ENCODE results near the gene OR6M1. TPM values are rescaled to one million over a fixed set of nuclear protein-coding genes. Genes with fewer than 3 reads are reported as not detected.

The OR6M1 gene
- total and polyA plus RNA-seq, 2 of the 4 experiments (the other 2 are of a cell fraction) = not detected

- dilution Hi-C loops (cut with HindIII; ENCODE audit: low sequenced_read_pairs, unreplicated experiment) = no loop called here
- H2AFZ ChIP-seq (replicated peaks; ENCODE audit: low read length, poor library complexity) = no peak overlapping the region
- ChIA-PET CTCF (no interaction called here), POLR2A (ENCODE audit: unreplicated experiment) (interaction anchor here (0.5 kb wide), 1 partner anchor 876 kb away, joined by 6 read pairs; the partner anchor contains the start of gene SPA17)
- H3K4ac ChIP-seq (ENCODE audit: low read depth, low read length) = no peak overlapping the region
- H3K9me1 ChIP-seq (ENCODE audit: insufficient read depth, low read length) = no peaks in the 10 kb centered on the region
- no peak overlapping the region for H2AK9ac ChIP-seq (replicated peaks; ENCODE audit: low read depth, low read length, poor library complexity)
- no CpG with 5 or more reads among the region's 10 CpGs for WGBS, 2 experiments (ENCODE audit: extremely low coverage in 2 of 2, insufficient read length in 1 of 2)
- H3K9me3 ChIP-seq (ENCODE audit: control insufficient read depth, insufficient read depth, low read length) = no peaks in the 10 kb centered on the region
- no peaks in the 10 kb centered on the region for H3K27me3 ChIP-seq (ENCODE audit: control insufficient read depth, insufficient read depth, low read length)
- in situ Hi-C loops (cut with MboI; ENCODE audit: low sequenced_read_pairs) = no loop called here
- no peak overlapping the region for H4K5ac ChIP-seq (ENCODE audit: low read depth, low read length)
- H3K4me1 ChIP-seq (ENCODE audit: control insufficient read depth, insufficient read depth, low read length) = no peaks in the 10 kb centered on the region
- intact Hi-C loops (cut with micrococcal nuclease) = no loop called here
- H2BK120ac ChIP-seq (ENCODE audit: low read depth, low read length) = no peak overlapping the region
- H3K27ac ChIP-seq (ENCODE audit: insufficient read depth, low read length) = no peak overlapping the region
- no peaks in the 10 kb centered on the region for H4K20me1 ChIP-seq (ENCODE audit: insufficient read depth, low read length)
- no peak overlapping the region for H2BK5ac ChIP-seq (ENCODE audit: low read depth, low read length, poor library complexity, severe bottlenecking)
- no peak overlapping the region for H3K4me2 ChIP-seq (ENCODE audit: low read depth, low read length)
- no peaks in the 10 kb centered on the region for H3K79me1 ChIP-seq (ENCODE audit: low read depth in 1 of 2, low read length in 2 of 2)
- no peak overlapping the region for H2BK15ac ChIP-seq (ENCODE audit: low read depth, low read length)
- no peak overlapping the region for H2AK5ac ChIP-seq (ENCODE audit: low read depth, low read length)
- no peak for TF ChIP-seq RAD21 (IDR thresholded peaks at IDR 0.05; ENCODE audit: low read length)
- TF ChIP-seq RCOR1 (IDR thresholded peaks at IDR 0.05; ENCODE audit: insufficient replicate concordance, low read length) = no peak
- no peak for TF ChIP-seq MAFK (IDR thresholded peaks at IDR 0.05; ENCODE audit: low read depth, low read length)
- no peak for TF ChIP-seq ELK1 (IDR thresholded peaks at IDR 0.05; ENCODE audit: borderline replicate concordance, low read depth, low read length)
- no peak for TF ChIP-seq CTCF (conservative IDR thresholded peaks at IDR 0.05; ENCODE audit: low read depth, low read length)
- no peak for TF ChIP-seq RFX5 (IDR thresholded peaks at IDR 0.05; ENCODE audit: low read depth, low read length)
- TF ChIP-seq BHLHE40 (IDR thresholded peaks at IDR 0.05; ENCODE audit: low read depth, low read length) = no peak
- no peak for TF ChIP-seq SMC3 (IDR thresholded peaks at IDR 0.05; ENCODE audit: low read depth, low read length)
- no peak for TF ChIP-seq NFE2L2 (IDR thresholded peaks at IDR 0.05; ENCODE audit: low read depth, low read length)
- no peak for TF ChIP-seq CEBPB (IDR thresholded peaks at IDR 0.05; ENCODE audit: low read depth, low read length)
- TF ChIP-seq FOS (IDR thresholded peaks at IDR 0.05; ENCODE audit: low read depth, low read length) = no peak
- no peak for TF ChIP-seq POLR2A (IDR thresholded peaks at IDR 0.05; ENCODE audit: low read depth, low read length)
- TF ChIP-seq CHD1 (IDR thresholded peaks at IDR 0.05; ENCODE audit: low read depth, low read length) = no peak
- TF ChIP-seq MXI1 (IDR thresholded peaks at IDR 0.05; ENCODE audit: borderline replicate concordance, low read depth, low read length) = no peak
- H2BK20ac ChIP-seq (ENCODE audit: low read depth, low read length) = no peak overlapping the region
- H3K23ac ChIP-seq (ENCODE audit: low read depth, low read length) = no peak overlapping the region
- H3K4me3 ChIP-seq (ENCODE audit: insufficient read depth, low read depth, low read length) = no peak overlapping the region
- BruUV-seq (replicated peaks) = no TSS peak
- no peaks in the 10 kb centered on the region for H3K36me3 ChIP-seq (ENCODE audit: control insufficient read depth, insufficient read depth, low read length)
- no peak for ATAC-seq (ENCODE audit: low read depth)
- H3K9ac ChIP-seq (ENCODE audit: low read depth, low read length) = no peak overlapping the region
- H4K8ac ChIP-seq (ENCODE audit: low read depth in 2 of 2, low read length in 2 of 2) = no peak overlapping the region
- no peak overlapping the region for H4K91ac ChIP-seq (ENCODE audit: insufficient read depth, low read depth, low read length)
- no peak overlapping the region for H3K14ac ChIP-seq (replicated peaks; ENCODE audit: low read depth, low read length)
- H3K18ac ChIP-seq (ENCODE audit: low read depth, low read length) = no peak overlapping the region
- DNase-seq = no peak
- no peak overlapping the region for H3K56ac ChIP-seq (ENCODE audit: extremely low read depth, insufficient read depth, low read length)
Measured at GRCh38 chr11:123797541-123797940, 8.6 kb downstream of the OR6M1 start.
